GM13977 (cell line): ENCODE results near the gene TAB3.
"Not testable (repeated sequence)": the region's sequence is repeated elsewhere in the genome, so short reads cannot be mapped to it uniquely, and the experiment has no call there.

Experiments used
- DNase-seq: peaks from one replicate; pipeline ENCODE4 v3.0.0; 2012; ENCODE audit warnings: low spot score
- in situ Hi-C: fragments of 300-500 bp; cut with MboI; formaldehyde crosslinking; loops from one replicate; pipeline ENCODE4 v1.12.0; 2022; ENCODE audit warnings: low sequenced_read_pairs, low pct_unique_long_range_greater_than_20kb, mixed read lengths, inconsistent platforms; ENCODE audit not compliant: unreplicated experiment
- TF ChIP-seq, protein P1 (sequence below): IDR thresholded peaks from 2 replicates; pipeline ENCODE4 v1.5.1; 2012; ENCODE audit warnings: mild to moderate bottlenecking, control low read depth; ENCODE audit not compliant: insufficient read depth; ENCODE audit errors: extremely low read depth, missing control alignments

TAB3 gene

DNA sequence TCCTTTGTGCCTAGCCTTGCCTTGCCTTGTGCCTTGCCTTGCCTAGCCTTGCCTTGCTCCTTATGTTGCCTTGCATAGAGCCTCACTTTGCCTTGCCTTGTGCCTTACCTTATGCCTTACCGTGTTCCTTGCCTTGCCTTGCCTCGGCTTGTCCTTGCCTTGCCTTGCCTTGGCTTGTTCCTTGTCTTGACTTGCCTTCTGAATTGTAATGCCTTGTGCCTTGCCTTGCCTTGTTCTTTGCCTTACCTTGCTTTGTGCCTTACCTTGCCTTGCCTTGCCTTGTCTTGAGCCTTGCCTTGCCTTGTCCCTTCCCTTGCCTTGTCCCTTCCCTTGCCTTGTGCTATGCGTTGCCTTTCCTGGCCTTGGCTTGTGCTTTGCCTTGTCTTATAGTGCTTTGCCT is 90.2 kb downstream of the TAB3 start:
- DNase-seq, result no peak
- in situ Hi-C loops, result no loop called here
- TF ChIP-seq, protein P1, sequence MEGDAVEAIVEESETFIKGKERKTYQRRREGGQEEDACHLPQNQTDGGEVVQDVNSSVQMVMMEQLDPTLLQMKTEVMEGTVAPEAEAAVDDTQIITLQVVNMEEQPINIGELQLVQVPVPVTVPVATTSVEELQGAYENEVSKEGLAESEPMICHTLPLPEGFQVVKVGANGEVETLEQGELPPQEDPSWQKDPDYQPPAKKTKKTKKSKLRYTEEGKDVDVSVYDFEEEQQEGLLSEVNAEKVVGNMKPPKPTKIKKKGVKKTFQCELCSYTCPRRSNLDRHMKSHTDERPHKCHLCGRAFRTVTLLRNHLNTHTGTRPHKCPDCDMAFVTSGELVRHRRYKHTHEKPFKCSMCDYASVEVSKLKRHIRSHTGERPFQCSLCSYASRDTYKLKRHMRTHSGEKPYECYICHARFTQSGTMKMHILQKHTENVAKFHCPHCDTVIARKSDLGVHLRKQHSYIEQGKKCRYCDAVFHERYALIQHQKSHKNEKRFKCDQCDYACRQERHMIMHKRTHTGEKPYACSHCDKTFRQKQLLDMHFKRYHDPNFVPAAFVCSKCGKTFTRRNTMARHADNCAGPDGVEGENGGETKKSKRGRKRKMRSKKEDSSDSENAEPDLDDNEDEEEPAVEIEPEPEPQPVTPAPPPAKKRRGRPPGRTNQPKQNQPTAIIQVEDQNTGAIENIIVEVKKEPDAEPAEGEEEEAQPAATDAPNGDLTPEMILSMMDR, result no peak

DNA sequence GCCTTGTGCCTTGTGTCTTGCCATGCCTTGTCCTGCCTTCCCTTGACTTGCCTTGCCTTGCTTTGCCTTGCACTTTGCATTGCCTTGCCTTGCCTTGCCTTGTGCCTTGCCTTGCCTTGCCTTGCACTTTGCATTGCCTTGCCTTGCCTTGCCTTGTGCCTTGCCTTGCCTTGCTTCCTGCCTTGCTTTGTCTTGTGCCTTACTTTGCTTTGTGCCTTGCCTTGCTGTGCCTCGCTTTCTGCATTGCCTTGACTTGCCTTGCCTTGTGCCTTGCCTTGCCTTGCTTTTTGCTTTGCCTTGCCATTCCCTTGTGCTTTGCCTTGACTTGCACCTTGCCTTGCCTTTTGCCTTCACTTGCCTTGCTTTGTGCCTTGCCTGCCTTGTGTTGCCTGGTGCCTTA is 91.8 kb downstream of the TAB3 start:
- DNase-seq, in situ Hi-C loops: not testable (repeated sequence)

DNA sequence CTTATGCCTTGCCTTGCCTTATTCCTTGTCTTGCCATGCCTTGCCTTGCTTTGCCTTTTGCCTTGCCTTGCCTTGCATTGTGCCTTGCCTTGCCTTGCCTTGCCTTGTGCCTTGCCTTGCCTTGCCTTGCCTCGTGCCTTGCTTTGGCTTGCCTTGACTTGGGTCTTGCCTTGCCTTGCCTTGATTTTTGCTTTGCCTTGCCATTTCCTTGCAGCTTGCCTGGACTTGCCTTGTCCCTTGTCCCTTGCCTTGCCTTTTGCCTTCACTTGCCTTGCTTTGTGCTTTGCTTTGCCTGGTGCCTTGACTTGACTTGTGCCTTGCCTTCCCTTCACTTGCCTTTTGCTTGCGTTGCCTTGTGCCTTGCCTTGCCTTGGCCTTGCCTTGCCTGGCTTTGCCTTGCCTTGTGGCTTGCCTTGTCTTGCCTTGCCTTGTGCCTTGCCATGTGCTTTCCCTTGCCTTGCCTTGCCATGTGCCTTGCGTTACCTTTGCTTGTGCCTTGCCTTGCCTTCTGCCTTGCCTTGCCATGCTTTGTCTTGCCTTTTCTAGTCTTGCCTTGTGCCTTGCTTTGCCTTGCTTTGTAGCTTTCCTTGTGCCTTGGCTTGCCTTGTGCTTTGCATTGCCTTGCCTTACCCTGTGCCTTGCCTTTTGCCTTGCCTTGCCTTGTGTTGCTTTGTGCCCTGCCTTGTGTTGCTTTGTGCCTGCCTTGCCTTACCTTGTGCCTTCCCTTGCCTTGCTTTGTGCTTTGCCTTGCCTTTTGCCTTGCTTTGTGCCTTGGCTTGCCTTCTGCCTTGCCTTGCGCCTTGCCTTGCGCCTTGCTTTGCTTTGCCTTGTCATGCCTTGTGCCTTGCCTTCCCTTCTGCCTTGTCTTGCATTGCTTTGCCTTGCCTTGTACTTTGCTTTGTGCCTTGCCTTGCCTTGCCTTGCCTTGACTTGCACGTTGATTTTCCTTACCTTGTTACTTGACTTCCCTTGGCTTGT is 92.8 kb downstream of the TAB3 start:
- TF ChIP-seq, protein P1, result no peak
- in situ Hi-C loops, result no loop called here
- no peak for DNase-seq

DNA sequence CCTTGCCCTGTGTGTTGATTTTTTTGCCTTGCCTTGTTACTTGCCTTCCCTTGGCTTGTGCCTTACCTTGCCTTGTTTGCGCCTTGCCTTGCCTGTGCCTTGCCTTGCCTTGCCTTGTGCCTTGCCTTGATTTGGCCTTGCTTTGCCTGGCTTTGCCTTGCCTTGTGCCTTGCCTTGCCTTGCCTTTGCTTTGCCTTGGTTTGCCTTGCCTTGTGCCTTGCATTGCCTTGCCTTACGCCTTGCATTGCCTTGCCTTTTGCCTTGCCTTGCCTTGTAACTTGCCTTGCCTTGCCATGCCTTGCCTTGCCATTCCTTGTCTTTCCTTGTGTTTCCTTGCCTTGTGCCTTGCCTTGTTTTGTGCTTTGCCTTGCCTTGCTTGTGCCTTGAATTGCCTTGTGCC is 94.6 kb downstream of the TAB3 start:
- TF ChIP-seq, protein P1, result no peak
- DNase-seq, result no peak
- in situ Hi-C loops, result no loop called here

DNA sequence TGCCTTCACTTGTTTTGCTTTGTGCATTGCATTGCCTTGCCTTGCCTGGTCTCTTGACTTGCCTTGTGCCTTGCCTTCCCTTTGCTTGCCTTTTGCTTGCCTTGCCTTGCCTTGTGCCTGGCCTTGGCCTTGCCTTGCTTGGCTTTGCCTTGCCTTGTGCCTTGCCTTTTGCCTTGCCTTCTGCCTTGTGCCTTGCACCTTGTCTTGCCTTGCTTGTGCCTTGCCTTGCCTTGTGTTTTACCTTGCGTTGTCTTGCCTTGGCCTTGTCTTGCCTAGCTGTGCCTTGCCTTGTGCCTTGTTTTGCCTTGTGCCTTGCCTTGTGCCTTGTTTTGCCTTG is 95.3 kb downstream of the TAB3 start:
- in situ Hi-C loops, result no loop called here
- TF ChIP-seq, protein P1, result no peak
- no peak for DNase-seq

DNA sequence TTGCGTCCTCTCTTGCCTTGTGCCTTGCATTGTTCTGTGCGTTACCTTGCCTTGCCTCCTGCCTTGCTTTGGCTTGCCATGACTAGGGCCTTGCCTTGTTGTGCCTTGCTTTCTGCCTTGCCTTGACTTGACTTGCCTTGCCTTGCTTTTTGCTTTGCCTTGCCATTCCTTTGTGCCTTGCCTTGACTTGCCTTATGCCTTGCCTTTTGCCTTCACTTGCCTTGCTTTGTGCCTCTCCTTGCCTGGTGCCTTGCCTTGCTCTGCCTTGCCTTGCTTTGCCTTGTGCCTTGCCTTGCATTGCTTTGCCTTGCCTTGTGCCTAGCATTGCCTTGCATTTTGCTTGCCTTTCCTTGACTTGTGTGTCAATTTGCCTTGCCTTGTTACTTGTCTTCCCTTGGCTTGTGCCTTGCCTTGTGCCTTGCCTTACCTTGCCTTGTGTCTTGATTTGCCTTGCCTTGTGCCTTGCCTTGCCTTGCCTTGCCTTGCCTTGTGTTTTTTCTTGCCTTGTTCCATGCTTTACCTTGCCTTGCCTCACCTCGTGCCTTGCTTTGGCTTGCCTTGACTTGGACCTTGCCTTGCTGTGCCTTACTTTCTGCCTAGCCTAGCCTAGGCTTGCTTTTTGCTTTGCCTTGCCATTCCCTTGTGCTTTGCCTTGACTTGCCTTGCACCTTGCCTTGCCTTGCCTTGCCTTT is 95.8 kb downstream of the TAB3 start:
- in situ Hi-C loops, result no loop called here
- no peak for DNase-seq
- TF ChIP-seq, protein P1, result no peak
